LoVo (cell line): ENCODE data around the gene ADGRB2.

Experiments used
- DNase-seq: peaks from one replicate; pipeline ENCODE4 v3.0.0-alpha.2; 2016; ENCODE audit warnings: low spot score

The ADGRB2 gene

GRCh38 chr1:31747304-31747703, 16.8 kb downstream of the ADGRB2 start:
- DNase-seq = no peak

- no peak for DNase-seq
Measured at GRCh38 chr1:31746687-31747086, 17.5 kb downstream of the ADGRB2 start.

GRCh38 chr1:31745946-31746670, 18.0 kb downstream of the ADGRB2 start:
- DNase-seq = no peak

DNA sequence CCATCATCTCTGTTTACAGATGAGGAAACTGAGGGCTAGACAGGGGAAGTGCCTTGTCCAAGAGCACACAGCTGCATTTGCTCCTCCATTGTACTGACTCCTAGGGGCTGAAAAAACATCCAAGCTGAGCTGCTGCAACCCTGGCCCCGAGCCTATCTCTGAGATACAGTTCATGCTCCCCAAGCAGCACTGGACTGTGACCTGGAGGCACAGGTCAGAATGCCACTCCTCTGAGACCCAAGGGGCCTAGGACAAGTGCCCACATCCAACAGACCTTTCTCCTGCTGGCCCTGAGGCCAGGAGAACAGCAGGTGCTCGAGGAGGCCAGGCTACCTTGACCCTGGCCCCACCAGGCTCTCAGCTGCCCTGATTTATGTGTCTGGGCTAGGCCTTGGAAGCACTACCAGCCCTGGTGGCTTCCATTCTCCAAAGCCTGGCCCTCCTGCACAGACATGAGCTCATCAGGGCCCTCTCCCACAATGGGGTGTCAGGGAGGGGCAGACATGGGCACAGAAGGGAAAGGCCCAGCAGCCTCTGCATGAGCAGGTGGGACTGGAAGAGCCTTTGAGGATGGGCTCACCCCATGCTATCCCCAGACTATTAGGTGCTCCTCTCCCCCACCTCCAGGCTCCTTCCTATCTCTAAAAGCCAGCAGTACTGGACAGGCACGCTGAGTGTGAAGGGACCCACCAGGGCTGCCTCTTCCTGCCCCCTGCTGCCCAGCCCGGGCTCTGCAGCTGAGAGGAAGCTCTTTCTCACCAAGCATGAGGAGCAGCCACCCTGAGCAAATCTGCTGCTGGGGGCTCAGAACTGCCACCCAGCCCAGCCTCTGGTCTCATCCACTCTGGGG, 18.8 kb downstream of the ADGRB2 start:
- no peak for DNase-seq

- DNase-seq = no peak
Measured at GRCh38 chr1:31744165-31744888, 19.8 kb downstream of the ADGRB2 start.

GRCh38 chr1:31742462-31743212, 21.5 kb downstream of the ADGRB2 start:
- DNase-seq = no peak

GRCh38 chr1:31739346-31739745, 24.8 kb downstream of the ADGRB2 start:
- DNase-seq = no peak

DNA sequence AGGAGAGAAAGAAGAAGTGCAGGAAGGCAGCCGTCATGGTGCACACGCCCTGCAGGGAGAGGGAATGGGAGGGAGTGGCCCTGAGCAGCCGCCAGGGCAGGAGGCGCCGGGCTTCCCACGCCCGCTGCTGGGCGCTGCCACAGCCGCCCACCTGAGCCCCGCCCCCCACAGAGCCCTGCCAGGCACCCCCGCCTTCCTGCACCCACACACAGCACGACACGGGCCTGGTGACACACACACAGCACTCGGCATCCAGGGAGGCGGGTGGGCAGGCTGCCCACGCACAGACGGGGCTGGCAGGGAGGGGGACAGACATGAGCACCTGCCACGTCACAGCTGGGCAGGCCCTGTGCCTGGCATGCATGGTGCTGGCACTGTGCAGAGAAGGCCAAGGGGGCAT, 27.5 kb downstream of the ADGRB2 start:
- DNase-seq = no peak

DNA sequence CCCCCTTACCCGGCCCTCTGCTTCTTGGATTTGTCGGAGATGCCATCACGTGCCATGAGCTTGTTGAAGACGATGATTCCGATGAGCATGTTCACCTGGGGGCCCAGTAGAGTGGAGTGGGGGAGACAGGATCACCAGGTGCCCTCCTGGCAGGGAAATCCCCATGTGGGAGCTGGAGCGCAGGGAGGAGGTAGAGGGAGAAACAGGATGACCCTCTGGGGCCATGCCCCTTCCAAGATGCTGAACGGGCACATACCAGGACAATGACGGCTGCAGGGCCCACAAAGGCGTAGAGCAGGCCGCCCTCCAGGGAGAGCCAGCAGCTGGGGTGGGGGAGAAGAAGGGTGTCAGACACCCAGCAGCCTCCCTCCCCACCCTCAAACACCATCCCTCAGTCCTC, 28.6 kb downstream of the ADGRB2 start:
- no peak for DNase-seq

GRCh38 chr1:31734582-31735107, 29.5 kb downstream of the ADGRB2 start:
- no peak for DNase-seq

DNA sequence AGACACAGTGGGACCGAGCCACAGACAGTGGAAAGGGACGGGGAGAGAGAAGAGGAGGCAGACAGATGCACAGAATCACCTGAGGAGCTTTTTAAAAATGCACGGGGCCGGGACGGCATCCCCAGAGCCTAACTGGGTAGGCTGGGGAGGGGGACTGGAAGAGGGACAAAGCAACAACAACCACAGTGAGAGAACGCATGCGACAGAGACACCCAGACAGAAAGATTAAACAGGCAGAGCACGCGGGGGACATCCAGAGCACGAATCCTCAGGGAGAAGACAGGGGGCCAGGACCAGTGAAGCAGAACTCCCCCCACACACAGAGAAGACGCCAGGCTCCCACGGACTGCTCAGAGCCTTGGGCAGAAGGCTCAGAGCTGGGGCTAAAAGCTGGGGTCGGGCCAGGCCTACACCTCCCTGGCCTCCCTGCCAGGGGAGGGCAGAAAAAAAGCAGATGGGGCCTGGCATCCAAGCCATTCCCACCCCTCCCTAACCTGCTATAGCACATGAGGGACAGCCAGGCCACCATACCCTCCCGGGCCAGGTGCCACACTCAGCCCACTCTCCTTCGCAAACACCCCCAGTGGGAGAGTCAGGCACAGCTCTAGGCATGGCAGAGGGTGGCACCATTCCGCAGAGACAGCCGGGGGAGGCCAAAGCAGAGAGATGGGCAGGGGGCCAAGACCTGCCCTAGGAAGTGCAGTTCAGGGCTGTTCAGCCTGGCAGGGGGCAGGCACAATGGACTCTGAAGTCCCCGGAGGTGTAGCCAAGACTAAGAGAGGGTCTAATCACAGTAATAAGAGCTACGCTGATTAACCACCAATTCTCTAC, 30.5 kb downstream of the ADGRB2 start:
- no peak for DNase-seq

DNA sequence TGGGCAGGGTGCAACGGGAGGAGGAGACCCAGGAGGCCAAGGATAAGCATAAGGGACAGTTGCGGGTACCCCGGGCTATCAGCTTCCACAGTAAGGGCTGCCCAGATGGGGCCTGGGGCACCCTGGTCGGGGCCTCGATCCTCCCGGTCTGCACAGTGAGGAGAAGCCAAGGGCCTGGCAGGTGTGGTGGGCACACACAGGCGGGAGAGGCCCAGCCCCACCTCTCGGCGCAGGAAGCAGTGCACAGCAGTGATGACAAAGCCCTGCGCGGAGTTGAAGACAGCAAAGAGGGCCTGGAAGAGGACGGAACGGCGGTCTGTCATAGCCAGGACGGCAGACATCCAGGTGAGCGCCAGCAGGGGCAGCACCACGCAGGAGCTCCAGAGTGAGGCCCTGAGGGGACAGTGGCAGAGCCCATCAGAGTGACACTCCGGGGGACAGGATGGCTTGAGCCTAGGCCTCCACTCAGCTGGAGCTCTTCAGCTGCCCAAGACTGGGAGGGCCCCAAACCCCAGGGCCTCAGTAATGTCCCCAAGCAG, 31.3 kb downstream of the ADGRB2 start:
- DNase-seq = no peak

- DNase-seq = no peak
Measured at GRCh38 chr1:31732343-31732742, 31.8 kb downstream of the ADGRB2 start.

GRCh38 chr1:31731049-31731565, 33.0 kb downstream of the ADGRB2 start:
- no peak for DNase-seq

- no peak for DNase-seq
Measured at GRCh38 chr1:31730336-31731048, 33.6 kb downstream of the ADGRB2 start.

- DNase-seq = no peak
Measured at GRCh38 chr1:31727849-31728248, 36.3 kb downstream of the ADGRB2 start.

DNA sequence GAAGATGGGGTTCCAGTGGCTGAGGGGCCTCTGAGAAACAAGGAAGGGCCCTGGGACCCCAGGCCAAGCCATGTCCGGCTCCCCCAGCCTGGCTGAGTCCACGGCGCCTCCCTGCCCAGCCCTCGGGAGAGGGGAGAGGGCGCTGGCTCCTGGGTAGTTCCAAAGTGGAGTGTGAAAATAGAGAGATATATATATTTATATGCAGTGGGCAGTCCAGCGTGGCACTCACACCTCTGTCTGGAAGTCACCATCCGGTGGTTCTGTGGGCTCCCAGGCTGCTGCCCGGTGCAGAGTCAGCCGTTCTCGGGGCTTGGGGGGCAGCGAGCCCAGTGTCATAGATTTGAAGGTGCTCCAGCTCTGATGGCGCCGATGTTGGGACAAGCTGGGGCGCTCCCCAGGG, 36.9 kb downstream of the ADGRB2 start:
- no peak for DNase-seq

GRCh38 chr1:31726715-31727114, 37.4 kb downstream of the ADGRB2 start:
- no peak for DNase-seq

- DNase-seq = no peak
Measured at GRCh38 chr1:31725777-31726535, 38.2 kb downstream of the ADGRB2 start.
